GM10248 (cell line): ENCODE results near the gene SLIT3.

Experiments
- CTCF ChIA-PET: fragments of 300-600 bp; sonication (Branson Sonifier 250); formaldehyde crosslinking; extraction: SDS; loops from one replicate; lab custom pipeline; 2021; ENCODE audit warnings: antibody characterized with exemption; lab: Yijun Ruan, JAX
- POLR2A ChIA-PET: fragments of 350-650 bp; sonication (Branson Sonifier 250); formaldehyde crosslinking; extraction: SDS; loops from one replicate; lab custom pipeline; 2020; ENCODE audit warnings: antibody characterized with exemption; lab: Yijun Ruan, JAX
- DNase-seq: peaks from one replicate; pipeline ENCODE4 v3.0.0; 2012; ENCODE audit errors: extremely low spot score
- TF ChIP-seq, protein P1 (sequence below): IDR thresholded peaks from 2 replicates; pipeline ENCODE4 v1.5.1; 2012; ENCODE audit warnings: mild to moderate bottlenecking, low read depth; ENCODE audit errors: extremely low read depth, missing control alignments, control extremely low read depth

Gene SLIT3

DNA sequence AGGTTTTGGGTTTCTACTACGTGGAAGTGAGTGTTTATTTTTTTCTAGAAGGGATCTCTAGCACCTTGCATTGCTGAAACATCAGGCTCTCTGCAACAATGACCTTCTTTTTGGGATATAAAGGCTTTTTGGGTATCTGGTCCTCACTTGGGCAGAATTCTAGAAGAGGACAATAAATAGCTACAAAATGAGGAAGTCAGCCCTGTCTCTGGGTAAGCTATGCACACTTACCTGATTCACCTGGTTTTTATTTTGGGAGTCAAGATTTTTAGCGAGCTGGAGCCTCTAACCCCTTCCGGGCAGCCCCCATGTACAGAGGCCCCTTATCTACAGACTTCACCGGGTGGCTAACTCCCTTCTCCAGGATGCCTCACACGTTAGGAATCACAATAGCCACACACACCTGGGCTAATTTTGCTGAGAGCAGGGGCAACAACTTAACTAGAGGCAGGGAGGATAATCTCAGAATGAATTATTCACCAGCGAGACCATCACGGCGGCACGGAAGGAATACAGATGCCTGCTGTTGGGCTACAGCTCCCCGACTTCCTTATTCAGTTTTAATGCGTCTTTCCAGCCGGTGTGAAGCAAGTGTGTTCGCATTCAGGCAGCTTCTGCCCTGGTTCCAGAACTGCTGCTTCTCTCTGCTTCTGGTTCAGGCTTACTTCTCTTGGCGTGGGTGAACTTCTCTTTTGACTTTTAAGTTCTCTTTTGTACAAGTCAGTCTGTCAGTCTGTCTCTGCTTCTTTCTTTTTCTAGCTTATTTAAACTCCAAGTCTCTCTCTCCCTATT is 380.7 kb downstream of the SLIT3 start:
- no peak for DNase-seq
- CTCF ChIA-PET = interaction anchor here (1.1 to 1.8 kb wide), 2 partner anchors 8 to 1712 kb away, joined by 3 to 9 read pairs; no protein-coding TSS in a partner anchor
- POLR2A ChIA-PET = no interaction called here
- TF ChIP-seq, protein P1, sequence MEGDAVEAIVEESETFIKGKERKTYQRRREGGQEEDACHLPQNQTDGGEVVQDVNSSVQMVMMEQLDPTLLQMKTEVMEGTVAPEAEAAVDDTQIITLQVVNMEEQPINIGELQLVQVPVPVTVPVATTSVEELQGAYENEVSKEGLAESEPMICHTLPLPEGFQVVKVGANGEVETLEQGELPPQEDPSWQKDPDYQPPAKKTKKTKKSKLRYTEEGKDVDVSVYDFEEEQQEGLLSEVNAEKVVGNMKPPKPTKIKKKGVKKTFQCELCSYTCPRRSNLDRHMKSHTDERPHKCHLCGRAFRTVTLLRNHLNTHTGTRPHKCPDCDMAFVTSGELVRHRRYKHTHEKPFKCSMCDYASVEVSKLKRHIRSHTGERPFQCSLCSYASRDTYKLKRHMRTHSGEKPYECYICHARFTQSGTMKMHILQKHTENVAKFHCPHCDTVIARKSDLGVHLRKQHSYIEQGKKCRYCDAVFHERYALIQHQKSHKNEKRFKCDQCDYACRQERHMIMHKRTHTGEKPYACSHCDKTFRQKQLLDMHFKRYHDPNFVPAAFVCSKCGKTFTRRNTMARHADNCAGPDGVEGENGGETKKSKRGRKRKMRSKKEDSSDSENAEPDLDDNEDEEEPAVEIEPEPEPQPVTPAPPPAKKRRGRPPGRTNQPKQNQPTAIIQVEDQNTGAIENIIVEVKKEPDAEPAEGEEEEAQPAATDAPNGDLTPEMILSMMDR = no peak

DNA sequence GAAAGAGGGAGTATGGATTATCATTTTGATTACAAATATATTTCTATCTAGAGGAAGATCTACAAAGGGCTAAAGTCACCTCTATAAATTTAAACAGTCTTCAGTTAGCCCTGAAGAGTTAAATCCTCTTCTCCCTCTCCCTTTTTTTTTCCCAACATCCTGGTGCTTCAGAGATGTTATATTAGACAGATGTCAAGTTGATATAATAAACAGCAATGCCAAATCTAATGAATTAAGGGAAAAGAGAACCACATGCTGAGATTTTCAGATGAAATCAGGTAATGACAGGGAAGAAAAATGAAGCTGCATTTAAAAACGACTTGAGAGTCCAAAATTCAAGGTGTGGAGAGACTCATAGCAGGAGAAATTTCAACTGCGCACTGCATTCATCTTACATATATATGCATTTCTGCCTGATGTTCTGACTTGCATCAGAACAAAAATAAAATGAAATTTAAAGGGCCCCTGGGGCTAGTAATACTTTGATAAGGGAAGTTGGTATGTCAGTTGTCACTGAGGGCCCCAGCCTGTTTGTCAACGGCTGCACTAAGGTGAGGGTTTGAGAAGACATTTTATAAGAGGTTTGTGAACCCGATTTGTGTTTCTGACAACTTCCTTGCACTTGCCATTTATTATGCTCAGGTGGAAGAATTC is 382.9 kb downstream of the SLIT3 start:
- ChIA-PET POLR2A (no interaction called here), CTCF (no interaction called here)
- DNase-seq = no peak
- TF ChIP-seq, protein P1 = no peak

- TF ChIP-seq, protein P1 = no peak
- ChIA-PET CTCF (no interaction called here), POLR2A (no interaction called here)
- DNase-seq = no peak
Observed at GRCh38 chr5:168916852-168917251, 384.1 kb downstream of the SLIT3 start.

- no peak for DNase-seq
- TF ChIP-seq, protein P1 = no peak
- ChIA-PET CTCF (no interaction called here), POLR2A (no interaction called here)
Observed at GRCh38 chr5:168916266-168916665, 384.7 kb downstream of the SLIT3 start.

DNA sequence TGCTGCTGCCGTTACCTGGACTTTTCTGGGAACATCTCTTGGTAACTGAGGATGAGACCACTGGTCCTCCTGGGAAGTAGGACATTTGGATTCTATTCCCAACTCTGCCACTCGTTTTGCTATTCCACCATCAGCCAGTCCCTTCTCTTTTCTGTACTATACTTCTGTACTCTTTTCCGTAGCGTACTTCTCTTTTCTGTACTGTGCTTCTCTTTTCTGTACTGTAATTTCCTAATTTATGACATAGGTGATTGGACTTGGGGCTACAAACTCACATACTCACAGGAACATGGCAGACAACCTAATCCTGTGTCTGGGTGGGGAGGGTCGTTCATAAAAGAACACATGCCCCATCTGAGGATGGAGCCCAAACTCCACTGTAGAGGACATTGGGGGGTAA is 386.4 kb downstream of the SLIT3 start:
- no peak for DNase-seq
- ChIA-PET CTCF (no interaction called here), POLR2A (no interaction called here)
- TF ChIP-seq, protein P1 = no peak

GRCh38 chr5:168910874-168911273 is 390.1 kb downstream of the SLIT3 start:
- CTCF ChIA-PET = interaction anchor here (1.4 to 1.9 kb wide), 2 partner anchors 8 to 10 kb away, joined by 3 to 9 read pairs; no protein-coding TSS in a partner anchor
- no peak for DNase-seq
- POLR2A ChIA-PET = no interaction called here
- TF ChIP-seq, protein P1 = no peak
